Prostate gland (tissue), 2 donors: ENCODE results near the gene MYOZ3. TPM values are rescaled to one million over a fixed set of nuclear protein-coding genes. Genes with fewer than 3 reads are reported as not detected.
A peak's percentile ranks its signal among the peaks of the same experiment; 100 is the strongest.

Experiments
- DNase-seq: peaks from one replicate; pipeline ENCODE4 v3.0.0-alpha.2; 2019; ENCODE audit warnings: low spot score
- H3K27ac ChIP-seq, 2 donors: fragments of 200-600 bp; sonication (generic); 2 replicates each; pipeline ENCODE4 v1.5.1; 2017 to 2019
- H3K27me3 ChIP-seq: fragments of 200-600 bp; sonication (generic); replicated peaks from 2 replicates; pipeline ENCODE4 v1.5.1; 2019; ENCODE audit not compliant: insufficient read depth
- H3K36me3 ChIP-seq, 2 donors: fragments of 200-600 bp; sonication (generic); 1 replicate in 1 of 2; 2 replicates in 1 of 2; pipeline versions ENCODE4 v1.5.1 to v1.8.1; 2017 to 2019
- H3K4me1 ChIP-seq: fragments of 200-600 bp; sonication (generic); replicated peaks from 2 replicates; pipeline ENCODE4 v1.5.1; 2019
- H3K4me3 ChIP-seq, 2 donors: fragments of 200-600 bp; sonication (generic); 2 replicates each; pipeline ENCODE4 v1.5.1; 2017 to 2019
- H3K9me3 ChIP-seq: fragments of 200-600 bp; sonication (generic); 2 replicates; pipeline ENCODE4 v1.5.1; 2017
- CTCF ChIP-seq, 4 experiments: fragments of 200-600 bp in 2 of 4; fragments of 450-650 bp in 2 of 4; sonication (generic) in 2 of 4; IDR thresholded peaks; 1 replicate in 3 of 4; 2 replicates in 1 of 4; pipeline ENCODE4 v1.5.1; 2016 to 2019; ENCODE audit warnings: antibody characterized with exemption in 4 of 4, mild to moderate bottlenecking in 2 of 4, moderate library complexity in 2 of 4
- POLR2A ChIP-seq: fragments of 450-650 bp; IDR thresholded peaks from one replicate; pipeline ENCODE4 v1.6.1; 2016; ENCODE audit warnings: antibody characterized with exemption, mild to moderate bottlenecking
- POLR2AphosphoS5 ChIP-seq: sonication (generic); formaldehyde crosslinking; IDR thresholded peaks from one replicate; pipeline ENCODE4 v1.6.1; 2017; ENCODE audit warnings: antibody characterized with exemption
- WGBS: methylation state at CpG from one replicate; pipeline ENCODE4 v1.1.5; 2018; 5-methylcytosine and 5-hydroxymethylcytosine counted together
- intact Hi-C: fragments of 100-400 bp; cut with DNase I; formaldehyde crosslinking; loops from one replicate; pipeline ENCODE4 v1.14.2; 2022
- total RNA-seq, 2 donors: library from RNA; depleted of rRNA; stranded (reverse); fragments of >200 nt; gene quantifications; one replicate each; pipeline ENCODE4 v1.1.0, GENCODE V29; 2016

MYOZ3 gene
- total RNA-seq, 2 donors from 2014 or later = 1.2 to 14.1 TPM

GRCh38 chr5:150623152-150623877, 37.7 kb upstream of the MYOZ3 start:
- H3K27me3 ChIP-seq = no peaks in the 10 kb centered on the region
- no peak overlapping the region for H3K4me3 ChIP-seq
- H3K27ac ChIP-seq = peak overlapping the region in 1 of 2 donors; percentile 84
- WGBS = 64% methylated on average over 7 of the region's 7 CpGs
- no peak for DNase-seq
- no peaks in the 10 kb centered on the region for H3K36me3 ChIP-seq
- TF ChIP-seq POLR2AphosphoS5 = no peak
- no peak for TF ChIP-seq POLR2A
- TF ChIP-seq CTCF (IDR thresholded peaks at IDR 0.05) = no peak
- no peaks in the 10 kb centered on the region for H3K4me1 ChIP-seq
- H3K9me3 ChIP-seq = no peaks in the 10 kb centered on the region
- intact Hi-C loops = no loop called here

- Histone ChIP-seq H3K9me3 (no peaks in the 10 kb centered on the region), H3K27ac (peak overlapping the region; percentile 84), H3K4me3 (no peak overlapping the region), H3K4me1 (no peaks in the 10 kb centered on the region), H3K36me3 (no peaks in the 10 kb centered on the region), H3K27me3 (no peaks in the 10 kb centered on the region)
- intact Hi-C loops = no loop called here
- no peak for TF ChIP-seq POLR2A
- TF ChIP-seq CTCF (IDR thresholded peaks at IDR 0.05) = no peak
- TF ChIP-seq POLR2AphosphoS5 = no peak
- DNase-seq = no peak
- WGBS = 76% methylated on average over 5 of the region's 5 CpGs
Observed at GRCh38 chr5:150623878-150624216, 37.2 kb upstream of the MYOZ3 start.

GRCh38 chr5:150624334-150625163, 36.5 kb upstream of the MYOZ3 start:
- TF ChIP-seq CTCF (IDR thresholded peaks at IDR 0.05) (no peak), POLR2AphosphoS5 (no peak), POLR2A (no peak)
- peak overlapping the region; percentile 42 to 54 for H3K4me3 ChIP-seq
- 4% methylated on average over 54 of the region's 74 CpGs for WGBS
- H3K27me3 ChIP-seq = no peaks in the 10 kb centered on the region
- H3K4me1 ChIP-seq = no peaks in the 10 kb centered on the region
- DNase-seq = no peak
- no peaks in the 10 kb centered on the region for H3K36me3 ChIP-seq
- intact Hi-C loops = no loop called here
- H3K27ac ChIP-seq = peak overlapping the region; percentile 84
- H3K9me3 ChIP-seq = no peaks in the 10 kb centered on the region

- no peak for TF ChIP-seq POLR2AphosphoS5
- no peak for TF ChIP-seq CTCF (IDR thresholded peaks at IDR 0.05)
- TF ChIP-seq POLR2A = no peak
- Histone ChIP-seq H3K27ac (peak overlapping the region; percentile 84), H3K36me3 (no peaks in the 10 kb centered on the region), H3K4me1 (no peaks in the 10 kb centered on the region), H3K4me3 (peak overlapping the region; percentile 42 to 54), H3K27me3 (no peaks in the 10 kb centered on the region), H3K9me3 (no peaks in the 10 kb centered on the region)
- 0% methylated on average over 1 of the region's 19 CpGs for WGBS
- intact Hi-C loops = no loop called here
- DNase-seq = no peak
Observed at GRCh38 chr5:150625164-150625535, 35.9 kb upstream of the MYOZ3 start.
